ENCODE results near the gene ZMYM5. TPM values are rescaled to one million over a fixed set of nuclear protein-coding genes. Genes with fewer than 3 reads are reported as not detected.
"Not testable (repeated sequence)": the region's sequence is repeated elsewhere in the genome, so short reads cannot be mapped to it uniquely, and the experiment has no call there.

The ZMYM5 gene
- total RNA-seq = 10 to 100 TPM; 10.1 to 12.1 TPM
- polyA plus RNA-seq (ENCODE audit: insufficient read length in 6 of 6) = 10 to 100 TPM; 29.8 to 36.7 (median 31.4) TPM
- long read RNA-seq, donor 1, partial matches to known transcripts = 22 of 24 reads
- long read RNA-seq, donor 1, other reads (novel, unspliced or antisense) = 0 of 24 reads
- long read RNA-seq, donor 2, partial matches to known transcripts = 0 of 1 reads
- long read RNA-seq, donor 2, other reads (novel, unspliced or antisense) = 0 of 1 reads
- long read RNA-seq, donor 3, partial matches to known transcripts = 26 of 26 reads
- long read RNA-seq, donor 3, other reads (novel, unspliced or antisense) = 0 of 26 reads
- long read RNA-seq, donor 4, partial matches to known transcripts = 1 of 6 reads
- long read RNA-seq, donor 4, other reads (novel, unspliced or antisense) = 3 of 6 reads
- long read RNA-seq, donor 5, partial matches to known transcripts = 74 of 74 reads
- long read RNA-seq, donor 5, other reads (novel, unspliced or antisense) = 0 of 74 reads
- long read RNA-seq, donor 6, partial matches to known transcripts = 72 of 74 reads
- long read RNA-seq, donor 6, other reads (novel, unspliced or antisense) = 0 of 74 reads
- long read RNA-seq, donor 7 = 0 reads
- long read RNA-seq, donor 8, partial matches to known transcripts = 53 of 56 reads
- long read RNA-seq, donor 8, other reads (novel, unspliced or antisense) = 0 of 56 reads
- long read RNA-seq, donor 9 = 0 reads
- long read RNA-seq, donor 10, partial matches to known transcripts = 0 of 9 reads
- long read RNA-seq, donor 10, other reads (novel, unspliced or antisense) = 9 of 9 reads
- long read RNA-seq, donor 11, partial matches to known transcripts = 121 of 122 reads
- long read RNA-seq, donor 11, other reads (novel, unspliced or antisense) = 0 of 122 reads
- long read RNA-seq, donor 12, partial matches to known transcripts = 46 of 52 reads
- long read RNA-seq, donor 12, other reads (novel, unspliced or antisense) = 0 of 52 reads

DNA sequence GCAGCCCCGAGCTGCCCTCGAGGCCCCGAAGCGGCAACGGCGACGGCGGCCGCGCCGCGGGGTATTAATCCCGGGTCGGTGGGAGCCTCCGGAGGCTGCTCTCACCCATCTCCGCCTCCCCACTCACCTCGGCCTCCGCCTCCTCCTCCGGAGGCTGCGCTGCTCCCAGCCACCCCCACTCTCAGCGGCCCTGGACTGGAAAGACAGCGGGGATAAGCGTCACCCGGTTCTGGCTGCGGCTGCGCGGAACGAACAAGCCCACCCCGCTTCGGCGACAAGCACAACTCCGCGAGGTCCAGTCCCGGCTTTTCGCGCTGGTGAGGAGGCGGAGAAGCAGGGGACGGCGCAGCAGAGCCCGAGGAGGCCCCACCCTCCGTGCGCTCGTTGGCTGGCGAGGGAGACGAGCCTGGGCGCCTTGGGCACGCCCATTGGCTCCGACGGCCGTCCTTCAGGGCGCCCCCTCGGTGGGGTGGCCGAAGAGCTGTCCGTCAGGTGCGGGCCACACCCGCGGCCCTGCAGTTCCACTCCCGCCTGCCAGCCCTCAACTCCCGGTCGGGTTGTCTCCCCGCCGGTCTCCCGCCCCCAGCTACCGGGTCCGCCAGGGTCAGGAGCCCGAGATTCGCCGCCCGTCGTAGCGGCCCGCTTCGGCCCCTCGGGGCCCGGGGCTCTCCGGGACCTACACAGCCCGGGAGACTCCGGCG lies at the start of gene ZMYM5:
Gene ZMYM5, minus strand, starts transcription at position 327 of the 701 bp plus-strand sequence. CDS start 11,469 bp downstream, outside the sequence.
- DNase-seq = peak; percentile 99 to 100 (median 100)
- Histone ChIP-seq H3K4me3 (peak within 1 kb of the TSS; percentile 75 to 95), H3K4me1 (peaks cover 8 to 33% of the 10 kb centered on the region in 2 donors), H3K36me3 (peaks cover 0 to 6% of the 10 kb centered on the region in 2 donors), H3K27ac (peak within 1 kb of the TSS; percentile 100), H3K9me3 (no peaks in the 10 kb centered on the region), H3K27me3 (no peaks in the 10 kb centered on the region)
- TF ChIP-seq, protein P1, sequence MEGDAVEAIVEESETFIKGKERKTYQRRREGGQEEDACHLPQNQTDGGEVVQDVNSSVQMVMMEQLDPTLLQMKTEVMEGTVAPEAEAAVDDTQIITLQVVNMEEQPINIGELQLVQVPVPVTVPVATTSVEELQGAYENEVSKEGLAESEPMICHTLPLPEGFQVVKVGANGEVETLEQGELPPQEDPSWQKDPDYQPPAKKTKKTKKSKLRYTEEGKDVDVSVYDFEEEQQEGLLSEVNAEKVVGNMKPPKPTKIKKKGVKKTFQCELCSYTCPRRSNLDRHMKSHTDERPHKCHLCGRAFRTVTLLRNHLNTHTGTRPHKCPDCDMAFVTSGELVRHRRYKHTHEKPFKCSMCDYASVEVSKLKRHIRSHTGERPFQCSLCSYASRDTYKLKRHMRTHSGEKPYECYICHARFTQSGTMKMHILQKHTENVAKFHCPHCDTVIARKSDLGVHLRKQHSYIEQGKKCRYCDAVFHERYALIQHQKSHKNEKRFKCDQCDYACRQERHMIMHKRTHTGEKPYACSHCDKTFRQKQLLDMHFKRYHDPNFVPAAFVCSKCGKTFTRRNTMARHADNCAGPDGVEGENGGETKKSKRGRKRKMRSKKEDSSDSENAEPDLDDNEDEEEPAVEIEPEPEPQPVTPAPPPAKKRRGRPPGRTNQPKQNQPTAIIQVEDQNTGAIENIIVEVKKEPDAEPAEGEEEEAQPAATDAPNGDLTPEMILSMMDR (IDR thresholded peaks at IDR 0.05) = peak in 1 of 2 donors; percentile 43
- intact Hi-C loops (cut with DNase I) = no loop called here
- peak; percentile 94 for ATAC-seq

DNA sequence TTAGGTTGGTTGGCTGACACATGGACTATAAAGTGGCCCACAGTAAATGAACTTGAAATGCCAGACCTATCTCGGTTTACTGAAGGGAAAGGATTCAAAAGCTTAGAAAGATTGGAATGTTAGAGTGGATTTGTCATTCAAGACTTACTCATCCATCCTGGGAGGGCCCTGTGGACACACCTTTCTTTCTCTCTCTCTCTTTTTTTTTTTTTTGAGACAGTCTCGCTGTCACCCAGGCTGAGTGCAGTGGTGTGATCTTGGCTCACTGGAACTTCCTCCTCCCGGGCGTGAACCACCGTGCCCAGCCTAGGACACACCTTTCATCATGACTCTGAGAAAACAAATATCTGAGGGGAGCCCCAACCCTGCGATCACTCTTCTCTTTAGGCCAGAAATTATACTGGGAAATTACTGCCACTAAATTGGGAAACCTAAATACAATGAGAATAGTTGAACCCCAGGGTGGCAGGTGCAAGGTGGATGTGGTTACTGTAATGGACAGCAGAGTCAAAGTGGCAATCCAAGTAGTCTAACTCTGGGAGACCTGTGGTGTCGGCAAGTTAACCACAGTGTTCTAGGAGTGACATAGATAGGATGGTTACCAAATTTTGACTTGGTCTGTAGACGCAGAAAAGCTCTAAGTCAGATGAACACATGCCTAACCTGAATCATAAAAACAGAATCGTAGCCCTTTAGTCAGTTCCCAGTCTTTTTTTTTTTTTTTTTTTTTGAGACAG lies 47.1 kb upstream of the ZMYM5 start:
- TF ChIP-seq, protein P1 (IDR thresholded peaks at IDR 0.05) = no peak
- intact Hi-C loops (cut with DNase I) = no loop called here
- Histone ChIP-seq H3K36me3 (no peaks in the 10 kb centered on the region), H3K4me1 (no peaks in the 10 kb centered on the region), H3K27me3 (no peaks in the 10 kb centered on the region), H3K9me3 (no peaks in the 10 kb centered on the region), H3K4me3 (no peak overlapping the region), H3K27ac (no peak overlapping the region)
- ATAC-seq (peak; percentile 58), DNase-seq (no peak)

DNA sequence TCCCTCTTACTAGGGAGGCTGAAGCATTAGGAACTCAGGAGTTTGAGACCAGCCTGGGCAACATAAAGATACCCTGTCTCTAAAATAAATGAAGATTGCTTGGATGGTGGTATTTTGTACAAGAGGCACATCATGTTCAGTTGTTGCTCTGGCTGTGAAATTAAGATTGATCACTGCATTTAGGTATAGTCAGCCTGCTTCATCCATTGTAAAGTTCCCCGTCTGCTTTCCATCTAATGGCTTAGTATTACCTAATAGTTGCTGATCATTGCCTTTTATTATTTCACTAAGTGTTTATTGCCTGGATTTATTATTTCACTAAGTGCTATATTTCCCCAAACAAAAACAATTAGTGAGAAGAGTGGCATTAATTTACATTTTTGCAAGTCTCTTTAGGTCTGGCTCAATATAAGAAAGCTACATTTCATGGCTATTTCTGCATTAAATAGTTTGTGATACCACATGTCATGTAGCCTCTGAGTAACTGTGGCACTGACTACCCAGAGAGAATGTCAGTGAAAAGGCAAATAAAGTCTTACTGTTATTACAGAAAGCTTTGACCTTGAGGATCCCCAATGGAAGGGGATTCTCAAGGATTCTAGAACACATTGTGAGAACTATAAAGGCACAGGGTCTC lies 45.0 kb upstream of the ZMYM5 start:
- Histone ChIP-seq H3K4me3 (no peak overlapping the region), H3K36me3 (no peaks in the 10 kb centered on the region), H3K4me1 (no peaks in the 10 kb centered on the region), H3K9me3 (no peaks in the 10 kb centered on the region), H3K27me3 (no peaks in the 10 kb centered on the region), H3K27ac (no peak overlapping the region)
- ATAC-seq (no peak), DNase-seq (no peak)
- TF ChIP-seq, protein P1 (IDR thresholded peaks at IDR 0.05) = no peak
- intact Hi-C loops (cut with DNase I) = no loop called here

DNA sequence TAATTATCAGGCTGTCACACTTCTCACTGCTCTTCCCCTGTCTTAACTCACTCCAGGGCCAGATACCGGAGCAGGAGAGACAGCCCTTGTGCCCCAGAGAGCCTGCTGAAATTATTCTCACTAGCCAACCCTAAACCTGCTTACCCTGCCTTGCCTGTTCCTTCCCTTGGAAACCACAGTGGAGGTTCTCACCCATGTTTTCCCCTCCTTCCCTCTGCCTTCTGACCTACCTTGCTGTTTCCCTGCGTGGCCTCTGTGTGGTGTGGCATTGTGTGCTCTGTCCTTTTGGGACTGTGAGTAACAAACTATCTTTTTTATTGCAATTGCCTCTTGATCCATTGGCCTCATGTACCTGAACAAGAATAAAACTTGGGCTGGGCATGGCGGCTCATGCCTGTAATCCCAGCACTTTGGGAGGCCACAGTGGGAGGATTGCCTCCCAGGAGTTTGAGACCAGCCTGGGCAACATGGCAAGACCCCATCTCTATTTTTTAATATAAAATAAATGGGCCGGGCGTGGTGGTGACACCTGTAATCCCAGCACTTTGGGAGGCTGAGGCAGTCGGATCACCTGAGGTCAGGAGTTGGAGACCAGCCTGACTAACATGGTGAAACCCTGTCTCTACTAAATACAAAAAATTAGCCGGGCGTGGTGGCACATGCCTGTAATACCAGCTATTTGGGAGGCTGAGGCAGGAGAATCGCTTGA lies 42.2 kb upstream of the ZMYM5 start:
- H3K36me3 ChIP-seq; H3K4me1 ChIP-seq; DNase-seq; ATAC-seq; H3K27ac ChIP-seq; H3K27me3 ChIP-seq; intact Hi-C loops (cut with DNase I); H3K9me3 ChIP-seq; H3K4me3 ChIP-seq: not testable (repeated sequence)
